Stimulated activated CD4-positive, alpha-beta T cell treated with anti-CD3 and anti-CD28 coated beads, Interleukin-1b, Interleukin-23, amount 100 ng/mL, for 1 hour (primary cell): Measurements from ENCODE around the gene TMEM18.
A peak's percentile ranks its signal among the peaks of the same experiment; 100 is the strongest.

Experiments used
- DNase-seq, 2 donors: peaks; one replicate each; pipeline ENCODE4 v3.0.0-alpha.2; 2020; ENCODE audit warnings: low read depth in 2 of 2

The TMEM18 gene

DNA sequence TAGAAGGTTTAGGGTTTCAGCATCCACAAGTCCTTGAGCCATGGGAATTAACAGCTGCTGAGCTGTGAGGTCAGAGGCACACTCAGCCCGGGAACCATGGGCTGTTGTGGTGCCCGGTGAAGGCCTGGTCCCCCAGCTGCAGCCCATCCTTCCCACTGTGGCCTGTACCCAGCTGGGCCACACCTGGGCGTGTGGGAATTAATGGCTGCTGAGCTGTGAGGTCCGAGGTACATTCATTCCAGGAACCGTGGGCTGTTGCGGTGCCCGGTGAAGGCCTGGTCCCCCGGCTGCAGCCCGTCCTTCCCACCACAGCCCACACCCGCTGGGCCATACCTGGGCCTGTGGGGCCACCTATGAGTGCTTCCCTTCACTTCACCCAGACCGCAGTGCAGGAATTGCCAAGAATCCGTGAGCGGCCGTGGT lies 25.2 kb downstream of the TMEM18 start:
- DNase-seq = no peak

DNA sequence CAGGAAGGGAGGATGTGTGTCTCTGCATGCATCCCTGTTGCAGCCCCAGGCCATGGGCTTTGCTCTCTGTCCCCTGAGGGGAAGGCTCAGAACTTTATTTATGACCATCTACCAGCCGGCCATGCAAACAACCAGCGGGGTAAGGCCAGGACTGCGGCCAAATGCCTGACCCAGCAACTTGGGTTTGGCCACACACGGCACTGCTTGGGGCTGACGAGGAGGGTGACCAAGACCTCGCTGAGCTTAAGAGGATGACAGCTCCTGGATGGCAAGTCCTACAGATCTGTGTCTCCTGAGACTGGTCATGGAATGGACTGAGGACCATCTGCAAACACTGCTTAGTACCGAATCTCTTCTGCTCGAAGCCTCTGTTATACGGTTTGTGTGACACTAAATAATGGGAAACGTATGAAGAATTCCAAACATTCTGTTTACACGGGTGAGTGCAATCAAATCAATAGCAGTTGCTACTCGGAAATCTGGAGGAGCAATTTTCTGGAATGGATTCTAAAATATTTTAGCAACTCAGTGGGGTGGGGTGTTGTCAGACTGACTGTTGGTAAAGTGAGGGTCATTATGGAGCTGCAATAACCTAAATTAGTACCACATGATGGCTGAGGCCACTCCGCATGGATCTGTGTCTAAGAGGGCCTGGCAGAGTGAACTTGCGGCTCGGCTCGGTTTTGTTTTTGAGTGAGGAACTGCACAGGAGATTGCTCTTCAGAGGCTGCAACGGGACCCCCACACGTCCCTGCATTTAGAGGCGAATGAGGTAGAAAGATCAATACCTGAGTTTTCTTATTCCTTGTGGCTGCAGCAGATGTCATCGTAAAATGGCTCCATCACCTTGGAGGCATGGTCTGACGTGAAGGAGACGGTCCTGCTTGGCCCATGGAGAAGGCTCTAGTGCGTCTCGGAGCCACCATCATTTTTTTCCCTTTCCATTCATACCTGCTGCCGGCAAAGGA lies 26.6 kb downstream of the TMEM18 start:
- no peak for DNase-seq

DNA sequence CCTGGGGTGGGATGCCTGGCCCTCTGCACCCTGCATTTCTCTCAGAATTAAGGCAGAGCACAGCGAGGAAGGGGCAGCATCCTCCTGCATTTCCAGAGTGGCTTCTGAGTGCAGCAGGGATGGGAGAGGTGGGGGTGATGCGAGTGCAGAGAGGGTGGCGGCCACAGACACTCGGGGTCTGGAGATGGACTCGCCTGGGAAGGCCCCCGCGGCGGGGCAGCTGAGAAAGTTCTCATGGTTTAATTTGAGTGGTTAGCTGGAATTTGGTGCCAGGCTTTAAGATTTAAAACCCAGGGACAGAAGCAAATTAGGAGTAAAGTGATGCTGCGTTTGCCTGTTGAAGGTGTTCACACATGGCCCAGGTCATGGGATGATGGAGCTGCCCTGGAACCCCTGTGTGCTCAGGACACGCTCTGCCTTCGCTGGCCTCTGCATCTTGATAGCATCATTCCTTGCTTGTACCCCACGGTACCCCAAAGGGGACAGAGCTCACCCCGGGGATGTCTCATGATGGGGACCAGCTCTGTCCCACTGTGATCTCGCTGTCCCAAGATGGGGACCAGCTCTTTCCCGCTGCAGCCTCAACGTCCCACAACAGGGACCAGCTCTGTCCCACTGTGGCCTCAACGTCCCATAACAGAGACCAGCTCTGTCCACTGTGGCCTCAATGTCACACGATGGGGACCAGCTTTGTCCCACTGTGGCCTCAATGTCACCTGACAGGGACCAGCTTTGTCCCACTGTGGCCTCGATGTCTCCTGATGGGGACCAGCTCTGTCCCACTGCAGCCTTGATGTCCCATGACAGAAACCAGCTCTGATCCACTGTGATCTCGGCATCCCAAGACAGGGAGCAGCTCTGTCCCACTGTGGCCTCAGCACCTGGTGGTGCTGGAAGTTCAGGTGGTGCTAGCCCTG lies 27.5 kb downstream of the TMEM18 start:
- DNase-seq = no peak

DNA sequence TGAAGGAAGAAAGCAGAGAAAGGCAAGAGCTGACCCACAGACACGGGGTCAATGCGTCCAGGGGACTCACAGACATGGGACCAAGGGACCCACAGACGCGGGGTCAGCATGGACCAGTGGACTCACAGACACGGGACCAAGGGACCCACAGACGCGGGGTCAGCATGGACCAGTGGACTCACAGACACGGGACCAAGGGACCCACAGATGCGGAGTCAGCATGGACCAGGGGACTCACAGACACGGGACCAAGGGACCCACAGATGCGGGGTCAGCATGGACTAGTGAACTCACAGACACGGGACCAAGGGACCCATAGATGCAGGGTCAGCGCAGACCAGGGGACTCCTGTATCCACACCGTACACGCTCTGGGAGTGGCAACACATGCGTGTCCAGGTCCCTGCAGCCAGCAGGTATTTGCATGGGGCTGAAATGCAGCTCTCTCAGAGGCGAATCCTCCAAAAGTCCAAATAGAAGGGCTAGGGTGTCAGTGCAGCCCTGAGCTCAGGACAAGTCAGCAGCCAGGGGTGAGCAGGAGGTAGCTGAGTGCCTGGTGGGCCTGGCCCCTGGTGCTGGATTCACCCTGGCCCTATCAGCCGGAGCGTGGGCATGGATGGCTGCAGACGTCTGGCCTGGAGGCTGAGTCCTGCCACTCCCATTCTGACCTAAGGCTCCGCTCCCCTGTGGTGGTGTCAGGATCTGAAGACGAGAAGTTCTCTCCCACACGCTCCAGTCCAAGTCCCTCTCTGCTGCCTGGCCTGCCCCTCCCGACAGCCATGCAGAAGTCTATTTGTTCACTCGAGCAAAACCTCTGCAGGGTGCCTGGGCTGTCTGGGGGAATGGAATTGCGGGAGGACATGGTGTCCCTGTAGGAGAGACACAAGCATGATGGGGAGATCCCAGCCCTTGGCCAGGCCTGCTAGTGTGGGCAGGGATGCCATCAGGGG lies 28.5 kb downstream of the TMEM18 start:
- no peak for DNase-seq

DNA sequence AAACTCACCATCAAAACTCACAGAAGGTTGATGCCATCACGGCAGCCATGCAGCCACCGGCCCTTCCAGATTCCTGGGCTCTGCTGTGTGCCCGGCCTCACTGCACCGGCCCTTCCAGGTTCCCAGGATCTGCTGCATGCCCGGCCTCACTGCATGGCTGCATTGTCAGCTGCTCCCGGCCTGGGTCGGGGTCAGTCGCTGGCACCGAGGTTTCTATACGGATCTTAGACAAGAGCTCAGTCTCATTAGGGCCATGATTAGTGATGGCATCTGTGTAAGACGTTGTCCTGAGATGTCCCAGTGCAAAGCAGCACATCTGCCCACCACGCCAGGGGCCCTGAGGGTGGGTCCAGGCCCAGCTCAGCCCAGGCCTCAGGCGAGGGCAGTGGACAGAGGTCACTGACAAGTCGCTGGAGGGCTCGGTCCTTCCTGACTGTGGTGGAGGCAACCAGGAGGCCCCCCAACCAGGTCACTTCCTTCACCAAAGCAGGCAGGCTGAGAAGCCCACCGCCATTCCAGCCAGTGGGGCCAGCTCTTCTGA lies 29.4 kb downstream of the TMEM18 start:
- DNase-seq = no peak

DNA sequence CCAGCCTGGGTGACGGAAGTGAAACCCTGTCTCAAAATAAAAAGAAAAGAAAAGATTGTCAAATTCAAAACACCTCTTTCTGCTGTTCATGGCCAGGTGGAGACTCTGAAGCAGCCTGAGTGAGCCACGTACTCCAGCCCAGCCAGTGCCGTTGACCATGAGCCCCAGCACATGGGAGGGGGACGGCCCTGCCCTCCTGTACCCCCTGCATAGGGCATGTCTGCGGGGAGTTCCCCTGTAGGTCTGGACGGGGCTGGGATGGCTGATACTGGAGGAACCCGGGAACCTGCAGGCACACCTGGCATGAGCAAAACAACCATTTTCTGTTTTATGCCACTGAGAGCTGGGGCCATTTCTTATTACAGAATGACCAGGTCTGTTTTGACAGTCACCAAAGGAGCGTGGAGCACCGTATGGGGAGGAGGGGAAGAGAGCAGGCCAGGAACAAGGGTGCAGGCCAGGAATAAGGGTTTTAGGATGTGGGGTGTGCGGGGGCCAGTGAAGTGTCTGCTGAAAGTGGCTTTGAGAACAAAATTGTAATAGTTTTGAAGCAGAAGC lies 30.1 kb downstream of the TMEM18 start:
- DNase-seq = no peak

DNA sequence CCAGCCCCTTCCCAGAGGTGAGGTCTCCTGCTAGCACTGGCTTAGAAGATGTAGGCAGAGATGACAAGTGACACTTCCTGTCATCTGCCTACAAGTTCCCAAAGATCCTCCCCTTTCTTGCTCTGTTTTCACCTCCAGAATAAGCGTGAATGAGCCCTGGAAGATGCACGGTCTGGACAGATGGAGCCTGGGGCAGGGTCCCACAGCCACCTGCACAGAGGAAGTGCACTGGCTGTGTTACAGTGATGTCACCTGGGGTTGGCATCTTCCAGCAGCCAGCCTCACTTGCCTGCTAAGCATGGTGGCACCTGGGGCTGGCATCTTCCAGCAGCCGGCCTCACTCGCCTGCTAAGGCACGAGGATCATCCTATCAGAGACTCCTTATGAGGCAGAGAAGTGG lies 32.3 kb downstream of the TMEM18 start:
- no peak for DNase-seq

DNA sequence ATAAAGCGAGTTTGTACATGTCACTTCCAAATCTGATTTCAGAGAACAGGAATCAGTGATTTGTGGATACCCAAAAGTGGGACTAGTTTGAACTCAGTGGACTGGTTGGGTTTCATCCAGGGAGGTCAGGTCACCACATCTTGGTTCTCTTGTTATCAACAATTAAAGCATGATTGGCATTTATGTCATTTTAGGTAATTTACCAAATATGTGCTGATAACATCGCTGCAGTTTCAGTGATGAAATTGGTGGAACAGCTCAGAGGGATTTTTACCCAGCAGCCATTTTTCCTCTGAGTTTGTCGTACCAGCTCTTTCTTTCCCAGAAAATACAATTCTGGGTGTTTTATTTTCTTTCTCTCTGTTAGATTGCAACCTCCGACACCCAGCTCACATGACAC lies 33.4 kb downstream of the TMEM18 start:
- DNase-seq = no peak

DNA sequence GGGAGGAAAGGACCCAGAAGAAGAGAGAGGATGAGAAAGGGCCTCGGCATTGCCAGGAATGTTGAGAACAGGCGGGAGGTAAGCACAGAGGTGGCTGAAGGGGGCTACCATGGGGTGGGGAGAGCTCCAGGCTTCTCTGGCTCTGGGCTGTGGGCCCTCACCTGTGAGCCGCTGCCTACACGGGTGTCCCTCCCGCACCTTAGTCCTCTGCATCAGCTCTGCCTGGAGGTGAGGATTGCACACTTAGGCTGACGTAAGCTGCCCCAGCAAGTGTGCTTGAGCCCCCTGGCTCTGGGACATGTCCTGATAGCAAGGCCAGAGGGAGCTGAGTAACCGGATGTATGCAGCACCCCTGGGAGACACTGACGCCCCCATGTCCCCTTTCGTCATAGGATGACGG lies 33.9 kb downstream of the TMEM18 start:
- no peak for DNase-seq

DNA sequence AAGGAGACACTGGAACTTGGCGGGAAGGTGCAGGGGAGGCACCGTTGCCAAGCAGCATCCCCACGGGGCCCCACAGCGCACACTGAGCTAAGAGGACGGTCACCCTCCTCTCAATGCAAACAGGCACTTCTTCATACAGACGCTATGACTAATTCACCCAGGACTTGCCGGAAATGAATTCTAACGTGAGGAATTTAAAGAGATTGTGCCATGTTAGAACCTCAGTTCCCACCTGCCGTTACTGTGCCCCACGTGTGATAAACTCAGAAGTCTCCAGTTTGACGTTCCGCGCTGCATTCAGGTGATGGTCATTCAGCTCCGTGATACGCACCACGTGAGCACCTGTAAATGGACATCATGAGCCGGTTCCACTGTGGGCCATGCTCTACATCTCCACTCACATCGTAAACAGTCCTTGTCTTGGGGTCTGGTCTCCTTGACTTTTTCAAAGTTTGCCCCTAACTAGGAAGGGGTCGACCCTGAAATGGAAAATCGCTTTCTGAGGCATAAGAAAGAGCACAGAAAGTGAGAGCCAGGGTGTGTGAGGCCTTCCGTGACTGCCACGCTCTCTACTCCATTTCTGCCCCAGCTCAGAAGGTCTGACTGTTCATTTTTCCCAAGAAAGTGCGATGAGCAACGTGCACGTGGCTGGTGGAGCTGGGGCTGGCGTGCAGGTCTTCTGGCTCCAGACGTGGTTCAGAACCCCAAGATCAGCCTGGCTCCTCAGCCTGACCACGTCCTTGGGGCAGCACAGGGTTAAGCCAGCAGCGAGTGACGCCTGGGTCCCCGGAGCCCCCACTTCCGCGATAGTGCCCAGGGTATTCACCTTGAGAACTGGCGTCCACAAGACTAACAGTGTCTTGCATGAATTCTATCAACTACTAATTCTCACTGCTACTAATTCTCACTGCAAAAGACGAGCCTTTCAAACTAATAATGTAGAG lies 35.1 kb downstream of the TMEM18 start:
- DNase-seq = no peak

DNA sequence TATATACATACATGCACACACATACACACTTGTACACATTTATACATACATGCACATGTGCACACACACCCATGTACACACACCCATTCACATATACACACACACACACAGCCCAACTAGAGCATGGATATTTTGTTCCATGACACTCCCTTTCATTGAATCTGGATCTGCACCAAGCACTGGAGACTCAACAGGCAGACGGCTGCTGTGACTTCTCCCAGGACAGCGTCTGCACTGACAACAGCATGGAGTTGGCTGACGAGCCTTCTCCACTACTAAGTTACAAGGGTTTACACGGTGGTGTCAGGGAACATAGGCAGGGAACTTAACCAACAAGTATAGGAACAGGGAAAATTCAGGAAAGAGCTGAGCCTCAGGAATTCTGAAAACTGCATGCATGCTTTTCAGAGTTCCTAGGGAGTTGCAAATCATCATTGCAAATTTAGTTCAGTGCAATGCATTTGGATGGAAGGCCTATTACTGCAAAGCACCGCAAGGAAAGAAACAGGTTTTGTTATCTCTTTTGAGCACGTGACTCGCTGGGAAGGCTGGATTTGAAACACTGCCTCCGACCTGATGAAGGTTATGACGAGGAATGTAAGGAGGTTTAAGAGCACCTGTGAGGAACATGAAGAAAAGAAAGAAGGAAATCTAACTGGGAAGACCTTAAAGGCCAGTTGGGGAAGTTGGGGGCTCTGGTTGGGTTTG lies 35.9 kb downstream of the TMEM18 start:
- no peak for DNase-seq

DNA sequence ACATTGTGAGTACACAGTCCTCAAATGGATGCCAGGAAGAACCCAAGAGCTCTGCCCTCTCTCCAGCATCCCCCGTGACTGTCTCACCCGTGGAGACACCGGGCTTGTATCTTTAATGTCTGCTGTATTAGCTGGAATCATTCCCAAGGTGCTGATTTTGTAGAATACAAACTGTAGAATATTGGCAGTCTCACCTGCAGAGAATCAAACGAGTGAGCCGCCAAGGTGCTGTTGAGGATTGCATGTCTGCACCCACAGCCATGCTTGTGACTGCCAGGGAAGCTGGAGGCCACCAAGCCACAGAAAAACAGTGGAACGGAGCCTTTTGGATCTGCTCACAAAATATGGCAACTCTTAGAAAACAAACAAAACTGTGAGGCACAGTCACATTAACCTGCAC lies 37.5 kb downstream of the TMEM18 start:
- no peak for DNase-seq

DNA sequence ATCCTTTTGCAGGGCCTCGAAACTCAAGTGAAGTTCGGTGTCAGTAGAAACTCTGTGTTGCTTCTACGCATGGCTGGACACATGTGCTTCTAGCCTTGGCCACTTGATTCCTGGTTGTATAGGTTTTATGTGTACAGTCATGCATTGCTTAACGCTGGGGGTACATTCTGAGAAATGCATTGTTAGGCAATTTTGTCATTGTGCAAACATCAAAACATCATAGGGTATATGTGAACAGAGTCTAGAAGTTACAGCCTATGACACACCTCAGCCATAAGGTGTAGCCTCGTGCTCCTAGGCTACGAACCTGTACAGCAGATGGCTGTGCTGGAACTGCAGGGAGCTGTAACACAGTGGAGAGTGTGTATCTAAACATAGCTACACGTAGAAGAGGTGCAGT lies 39.4 kb downstream of the TMEM18 start:
- no peak for DNase-seq

DNA sequence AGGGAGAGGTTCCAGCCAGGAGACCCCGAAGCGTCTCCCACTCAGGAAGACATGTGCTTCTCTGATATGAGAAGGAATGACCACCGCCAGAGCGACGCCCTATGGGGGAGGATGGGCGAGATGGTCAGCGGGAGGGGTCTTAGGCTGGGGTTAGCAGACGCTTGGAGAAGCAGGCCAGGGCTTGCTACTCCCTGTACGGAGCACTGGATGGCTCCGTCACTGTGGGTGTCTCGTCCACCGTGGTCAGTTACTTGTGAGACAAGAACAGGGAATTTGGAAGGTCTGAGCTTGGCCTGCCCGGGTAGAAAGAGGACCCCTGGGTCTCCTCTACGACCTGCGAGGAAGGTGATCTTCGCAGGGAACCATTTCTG lies 39.8 kb downstream of the TMEM18 start:
- no peak for DNase-seq

DNA sequence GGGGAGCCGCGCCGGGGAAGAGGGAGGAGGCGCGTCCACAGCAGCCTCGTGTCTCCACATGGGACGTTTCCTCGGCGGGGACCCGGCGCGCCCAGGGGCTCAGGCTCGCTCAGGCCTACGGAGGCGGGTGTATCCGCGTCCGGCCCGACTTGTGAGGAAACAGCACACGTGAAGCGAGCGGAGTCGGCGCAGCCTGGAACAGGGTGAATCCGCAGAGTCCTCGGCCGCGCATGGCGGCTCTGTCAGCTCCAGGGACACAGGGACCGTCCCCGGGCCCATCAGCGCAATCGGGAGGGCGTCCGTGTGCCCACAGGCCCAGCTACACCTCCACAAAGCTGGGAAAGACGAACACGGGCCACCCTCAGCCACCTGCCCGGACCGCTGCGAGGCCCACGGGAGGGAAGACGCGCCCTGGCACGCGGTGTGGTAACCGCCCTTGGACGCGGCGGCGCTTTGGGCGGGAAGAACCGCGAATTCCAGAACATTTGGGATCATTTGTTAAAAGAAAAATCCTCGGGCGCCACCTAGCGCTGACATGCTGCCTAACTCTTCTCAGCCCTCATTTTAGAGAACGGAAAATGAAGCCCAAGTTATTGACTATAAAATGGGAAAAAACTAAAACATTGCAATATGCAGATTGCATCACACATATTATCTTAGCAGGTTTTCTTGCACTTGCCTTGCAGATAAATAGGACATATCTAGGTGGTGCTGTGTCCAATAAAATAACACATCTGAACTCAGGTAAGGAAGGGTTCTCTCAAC lies 40.4 kb downstream of the TMEM18 start:
- peak in 1 of 2 donors; percentile 38 for DNase-seq

DNA sequence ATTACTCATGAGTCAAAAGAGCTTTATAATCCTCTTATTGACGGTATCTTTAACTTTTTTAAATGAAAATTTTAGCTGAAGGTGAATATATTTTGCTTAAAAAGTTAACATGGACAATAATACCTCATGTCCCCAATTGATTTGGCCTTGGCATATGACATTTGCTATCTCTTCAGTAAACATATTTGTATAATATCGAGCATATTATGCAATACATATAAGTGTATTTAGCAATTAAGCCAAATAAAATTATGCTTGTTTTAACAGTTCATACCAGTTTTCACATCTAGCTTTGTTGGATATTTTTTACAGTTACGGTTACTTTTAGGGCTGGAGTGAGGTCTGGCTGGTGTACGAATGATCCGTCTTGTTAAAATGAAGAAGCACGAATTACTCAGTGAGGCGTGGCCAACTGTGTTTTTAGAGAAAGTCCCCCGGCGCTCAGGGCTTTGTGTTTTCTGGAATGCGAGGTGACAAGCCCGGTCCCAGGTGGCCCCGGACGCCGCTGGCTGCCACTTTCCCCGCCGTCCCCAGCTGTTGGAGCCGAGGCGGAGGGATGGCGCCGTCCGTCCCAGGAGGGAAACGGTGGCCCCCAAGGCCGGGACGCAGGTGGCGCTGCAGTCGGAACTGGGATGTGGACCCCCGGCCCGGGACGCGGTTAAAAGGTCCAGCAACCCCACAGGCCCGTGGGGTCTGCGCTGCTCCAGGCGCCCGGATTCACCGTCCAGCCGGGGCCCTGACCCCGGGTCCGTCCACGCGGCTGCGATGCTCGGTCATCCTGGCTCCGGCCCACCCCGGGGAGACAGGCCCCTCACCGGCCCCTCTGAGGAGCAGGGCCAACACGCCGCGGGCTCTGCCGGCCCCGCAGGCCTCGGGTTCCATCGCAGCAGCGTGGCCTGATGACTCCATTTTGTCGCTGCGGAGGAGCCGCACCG lies 41.3 kb downstream of the TMEM18 start:
- DNase-seq = no peak
